Lower leg skin (tissue), 4 donors: ENCODE results near the gene CNIH3. TPM values are rescaled to one million over a fixed set of nuclear protein-coding genes. Genes with fewer than 3 reads are reported as not detected.

Experiments used
- DNase-seq, 2 donors: peaks; one replicate each; pipeline ENCODE4 v3.0.0-alpha.2; 2019; ENCODE audit warnings: low spot score in 2 of 2
- H3K4me3 ChIP-seq: fragments of 200-600 bp; sonication (generic); 2 replicates; pipeline ENCODE4 v1.5.1; 2017; ENCODE audit warnings: mild to moderate bottlenecking, low read depth; ENCODE audit not compliant: poor library complexity, severe bottlenecking
- POLR2A ChIP-seq, 2 donors: fragments of 450-650 bp; IDR thresholded peaks; one replicate each; pipeline ENCODE4 v1.6.1; 2016 to 2017; ENCODE audit warnings: antibody characterized with exemption in 2 of 2, mild to moderate bottlenecking in 1 of 2, moderate library complexity in 1 of 2
- WGBS, 2 donors: methylation state at CpG; one replicate each; pipeline ENCODE4 v1.1.5; 2018; 5-methylcytosine and 5-hydroxymethylcytosine counted together
- intact Hi-C: fragments of 100-400 bp; cut with DNase I; formaldehyde crosslinking; loops from one replicate; pipeline ENCODE4 v1.15.0; 2023; ENCODE audit warnings: low total_unique reads
- total RNA-seq, 4 donors: library from RNA; depleted of rRNA; stranded (reverse); fragments of >200 nt; gene quantifications; one replicate each; pipeline ENCODE4 v1.1.0, GENCODE V29; 2016
- TF ChIP-seq, protein P1 (sequence below), 3 donors: fragments of 450-650 bp; IDR thresholded peaks; one replicate each; pipeline ENCODE4 v1.5.1; 2016; ENCODE audit warnings: antibody characterized with exemption in 3 of 3, mild to moderate bottlenecking in 3 of 3, moderate library complexity in 2 of 3

The CNIH3 gene
- total RNA-seq, 4 donors from 2014 or later = 1.4 to 5.1 (median 2.3) TPM

DNA sequence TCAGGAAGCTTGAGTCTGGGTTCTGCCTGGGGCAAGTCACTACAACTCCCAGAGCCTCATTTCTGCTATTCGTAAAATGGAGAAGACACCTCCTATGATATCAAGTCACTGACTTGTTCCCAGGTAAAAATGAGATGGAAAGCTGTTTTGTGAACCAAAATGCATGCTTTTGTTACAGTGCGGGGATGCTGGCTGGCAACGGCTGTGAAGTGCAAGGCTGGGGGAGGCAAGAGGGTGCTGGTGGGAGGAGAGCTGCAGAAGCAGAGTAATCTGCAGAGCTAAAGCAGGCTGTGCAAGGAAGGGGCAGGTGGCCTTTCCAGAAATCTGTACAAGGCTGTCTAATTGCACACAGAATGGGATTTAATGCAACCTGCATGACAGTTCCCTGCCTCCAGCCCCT lies 150.9 kb downstream of the CNIH3 start:
- no peak for DNase-seq
- no peak overlapping the region for H3K4me3 ChIP-seq
- no peak for TF ChIP-seq POLR2A (IDR thresholded peaks at IDR 0.05)
- TF ChIP-seq, protein P1, sequence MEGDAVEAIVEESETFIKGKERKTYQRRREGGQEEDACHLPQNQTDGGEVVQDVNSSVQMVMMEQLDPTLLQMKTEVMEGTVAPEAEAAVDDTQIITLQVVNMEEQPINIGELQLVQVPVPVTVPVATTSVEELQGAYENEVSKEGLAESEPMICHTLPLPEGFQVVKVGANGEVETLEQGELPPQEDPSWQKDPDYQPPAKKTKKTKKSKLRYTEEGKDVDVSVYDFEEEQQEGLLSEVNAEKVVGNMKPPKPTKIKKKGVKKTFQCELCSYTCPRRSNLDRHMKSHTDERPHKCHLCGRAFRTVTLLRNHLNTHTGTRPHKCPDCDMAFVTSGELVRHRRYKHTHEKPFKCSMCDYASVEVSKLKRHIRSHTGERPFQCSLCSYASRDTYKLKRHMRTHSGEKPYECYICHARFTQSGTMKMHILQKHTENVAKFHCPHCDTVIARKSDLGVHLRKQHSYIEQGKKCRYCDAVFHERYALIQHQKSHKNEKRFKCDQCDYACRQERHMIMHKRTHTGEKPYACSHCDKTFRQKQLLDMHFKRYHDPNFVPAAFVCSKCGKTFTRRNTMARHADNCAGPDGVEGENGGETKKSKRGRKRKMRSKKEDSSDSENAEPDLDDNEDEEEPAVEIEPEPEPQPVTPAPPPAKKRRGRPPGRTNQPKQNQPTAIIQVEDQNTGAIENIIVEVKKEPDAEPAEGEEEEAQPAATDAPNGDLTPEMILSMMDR (IDR thresholded peaks at IDR 0.05) = no peak
- 79 to 81% methylated on average over 3 of the region's 3 CpGs for whole genome bisulfite sequencing, 2 donors
- intact Hi-C loops = no loop called here

DNA sequence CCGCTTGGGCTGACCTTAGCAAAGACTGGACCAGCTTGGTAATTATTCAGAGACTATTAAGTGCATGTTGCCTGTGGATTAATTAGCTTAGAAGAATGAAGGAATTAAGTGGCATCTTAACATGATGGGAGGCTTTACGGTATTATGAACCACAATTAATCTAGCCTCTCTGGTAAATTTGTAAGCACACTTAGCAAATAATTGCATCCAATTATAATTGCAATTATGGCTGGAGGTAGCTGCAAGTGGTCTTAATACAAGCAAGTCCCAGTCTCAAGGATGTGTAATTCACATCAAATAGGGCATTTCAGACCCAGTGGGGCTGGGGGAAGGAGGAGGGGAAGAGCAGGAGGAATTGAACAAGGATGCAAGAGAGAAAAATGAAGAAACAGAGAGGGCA lies 151.6 kb downstream of the CNIH3 start:
- DNase-seq = no peak
- TF ChIP-seq, protein P1 (IDR thresholded peaks at IDR 0.05) = no peak
- WGBS, 2 donors = 98% methylated on average over 2 of the region's 2 CpGs
- intact Hi-C loops = no loop called here
- no peak overlapping the region for H3K4me3 ChIP-seq

DNA sequence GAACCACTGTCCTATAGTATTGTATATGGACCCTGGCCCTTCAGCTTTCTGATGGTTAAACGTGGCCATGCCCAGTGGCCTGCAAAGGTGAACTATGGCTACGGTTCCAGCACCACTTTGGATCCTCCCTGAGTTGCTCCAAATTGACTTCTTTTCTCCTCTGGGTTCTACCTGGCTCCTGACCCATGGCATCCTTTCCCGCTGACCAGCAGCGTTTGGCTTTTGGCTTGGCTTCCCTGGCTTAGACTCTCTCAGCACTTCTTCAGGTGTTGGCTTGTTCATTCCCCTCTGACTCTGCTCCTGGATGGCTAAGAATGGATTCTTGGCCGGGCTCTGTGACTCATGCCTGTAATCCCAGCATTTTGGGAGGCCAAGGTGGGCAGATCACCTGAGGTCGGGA lies 152.9 kb downstream of the CNIH3 start:
- intact Hi-C loops = no loop called here
- TF ChIP-seq, protein P1 (IDR thresholded peaks at IDR 0.05) = no peak
- TF ChIP-seq POLR2A (IDR thresholded peaks at IDR 0.05) = no peak
- no peak for DNase-seq
- 85 to 91% methylated on average over 6 of the region's 6 CpGs for WGBS, 2 donors
- no peak overlapping the region for H3K4me3 ChIP-seq

DNA sequence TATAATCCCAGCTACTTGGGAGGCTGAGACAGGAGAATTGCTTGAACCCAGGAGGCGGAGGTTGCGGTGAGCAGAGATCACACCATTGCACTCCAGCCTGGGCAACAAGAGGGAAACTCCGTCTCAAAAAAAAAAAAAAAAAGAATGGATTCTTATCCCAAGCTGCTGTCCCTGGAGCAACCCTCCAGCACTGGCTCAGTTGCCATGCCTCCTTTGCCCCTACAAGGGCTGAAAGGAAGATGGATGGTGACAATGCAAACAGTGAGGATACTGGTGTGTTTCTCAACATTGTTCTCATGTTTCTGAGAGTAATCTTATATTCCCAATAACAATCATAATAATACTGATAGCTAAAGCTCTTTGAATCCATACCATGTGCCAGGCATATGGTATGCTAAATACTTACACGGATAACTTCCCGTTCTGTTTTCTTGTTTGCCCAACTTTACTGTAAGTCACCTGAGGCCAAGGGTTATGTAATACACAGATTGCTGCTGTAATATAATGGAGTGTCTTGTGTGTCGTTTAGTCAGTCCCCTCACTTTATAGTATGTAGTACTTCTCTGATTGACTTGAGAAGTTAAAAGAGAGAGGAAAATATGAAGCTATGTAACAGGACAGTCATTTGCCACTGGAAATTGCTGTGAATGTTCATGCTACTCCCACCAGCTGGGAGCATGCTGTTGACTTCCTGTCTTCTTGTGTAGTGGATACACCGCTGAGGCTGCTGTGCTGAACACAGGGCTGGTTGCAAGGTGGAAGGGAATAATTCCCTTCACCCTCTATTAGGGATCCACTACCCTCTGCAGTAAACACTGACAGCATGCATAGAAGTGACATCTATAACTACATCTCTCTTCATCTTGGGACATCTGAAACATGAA lies 153.6 kb downstream of the CNIH3 start:
- intact Hi-C loops = no loop called here
- H3K4me3 ChIP-seq = no peak overlapping the region
- 74 to 77% methylated on average over 7 of the region's 7 CpGs for WGBS, 2 donors
- TF ChIP-seq, protein P1 (IDR thresholded peaks at IDR 0.05) = no peak
- TF ChIP-seq POLR2A (IDR thresholded peaks at IDR 0.05) = no peak
- DNase-seq = no peak

DNA sequence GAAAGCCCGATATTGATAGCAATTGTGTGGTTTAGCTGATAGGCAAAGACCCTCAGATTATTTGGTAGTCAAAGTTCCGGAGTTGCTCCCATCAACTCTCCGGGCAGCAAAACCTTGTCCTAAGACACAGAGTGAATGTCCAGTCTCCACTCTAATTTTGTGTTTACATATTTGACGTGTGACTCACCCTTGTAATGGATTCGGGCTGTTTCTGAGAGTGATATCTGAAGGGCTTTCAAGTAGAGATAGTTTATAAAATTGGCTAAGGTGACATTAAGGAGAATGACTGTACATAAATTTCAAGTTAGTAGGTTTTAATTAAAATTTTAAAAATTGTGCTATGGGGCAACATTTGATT lies 154.2 kb downstream of the CNIH3 start:
- 55% methylated on average over 5 of the region's 5 CpGs for WGBS, 2 donors
- no peak overlapping the region for H3K4me3 ChIP-seq
- intact Hi-C loops = no loop called here
- no peak for TF ChIP-seq POLR2A (IDR thresholded peaks at IDR 0.05)
- TF ChIP-seq, protein P1 (IDR thresholded peaks at IDR 0.05) = no peak
- DNase-seq = no peak

DNA sequence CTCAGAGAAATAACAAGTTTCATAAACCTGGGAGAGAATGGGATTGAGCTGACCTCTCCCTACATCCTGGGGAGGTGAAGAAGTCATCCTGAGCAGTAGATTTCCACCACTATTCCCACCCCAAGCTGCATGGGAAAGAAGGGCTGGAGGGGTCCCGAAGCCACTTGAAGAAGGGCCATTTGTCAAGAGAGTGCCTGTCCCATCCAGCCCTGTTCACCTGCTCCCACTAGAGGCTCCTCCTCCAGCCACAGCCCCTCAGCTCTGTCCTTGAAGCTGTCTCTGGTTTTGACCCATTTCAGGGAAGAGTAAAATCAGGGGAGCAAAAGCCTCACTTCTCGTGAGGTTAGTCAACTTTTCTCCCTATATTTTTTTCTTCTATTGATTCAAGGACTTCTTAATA lies 157.5 kb downstream of the CNIH3 start:
- H3K4me3 ChIP-seq = no peak overlapping the region
- TF ChIP-seq, protein P1 (IDR thresholded peaks at IDR 0.05) = no peak
- DNase-seq = no peak
- intact Hi-C loops = no loop called here
- 88 to 93% methylated on average over 2 of the region's 2 CpGs for WGBS, 2 donors
